Measurements from ENCODE around the gene DYNC2I2. TPM values are rescaled to one million over a fixed set of nuclear protein-coding genes. Genes with fewer than 3 reads are reported as not detected.
"Not testable (repeated sequence)": the region's sequence is repeated elsewhere in the genome, so short reads cannot be mapped to it uniquely, and the experiment has no call there.

The DYNC2I2 gene
- total RNA-seq, 2 experiments from 2014 or later: 55.5 to 97.6 TPM

DNA sequence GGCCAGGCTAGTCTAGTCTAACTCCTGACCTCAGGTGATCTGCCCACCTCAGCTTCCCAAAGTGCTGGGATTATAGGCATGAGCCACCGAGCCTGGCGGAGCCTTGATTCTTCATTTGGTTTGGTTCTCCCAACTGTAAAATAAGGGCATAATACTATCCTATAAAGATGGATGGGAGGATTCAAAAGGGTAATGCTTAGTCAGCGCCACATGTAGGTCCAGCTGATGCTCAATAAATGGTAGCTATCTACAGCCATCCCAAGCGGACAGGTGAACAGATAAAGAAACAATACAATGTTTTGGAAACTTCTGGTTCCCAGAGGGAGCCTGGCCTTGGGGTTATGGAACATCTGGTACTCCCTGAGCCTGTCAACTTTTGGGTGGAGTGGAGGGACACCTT, 18.7 kb upstream of the DYNC2I2 start:
- no peaks in the 10 kb centered on the region for H3K79me2 ChIP-seq (ENCODE audit: insufficient read depth, low read depth, low read length)
- TF ChIP-seq, protein P1, sequence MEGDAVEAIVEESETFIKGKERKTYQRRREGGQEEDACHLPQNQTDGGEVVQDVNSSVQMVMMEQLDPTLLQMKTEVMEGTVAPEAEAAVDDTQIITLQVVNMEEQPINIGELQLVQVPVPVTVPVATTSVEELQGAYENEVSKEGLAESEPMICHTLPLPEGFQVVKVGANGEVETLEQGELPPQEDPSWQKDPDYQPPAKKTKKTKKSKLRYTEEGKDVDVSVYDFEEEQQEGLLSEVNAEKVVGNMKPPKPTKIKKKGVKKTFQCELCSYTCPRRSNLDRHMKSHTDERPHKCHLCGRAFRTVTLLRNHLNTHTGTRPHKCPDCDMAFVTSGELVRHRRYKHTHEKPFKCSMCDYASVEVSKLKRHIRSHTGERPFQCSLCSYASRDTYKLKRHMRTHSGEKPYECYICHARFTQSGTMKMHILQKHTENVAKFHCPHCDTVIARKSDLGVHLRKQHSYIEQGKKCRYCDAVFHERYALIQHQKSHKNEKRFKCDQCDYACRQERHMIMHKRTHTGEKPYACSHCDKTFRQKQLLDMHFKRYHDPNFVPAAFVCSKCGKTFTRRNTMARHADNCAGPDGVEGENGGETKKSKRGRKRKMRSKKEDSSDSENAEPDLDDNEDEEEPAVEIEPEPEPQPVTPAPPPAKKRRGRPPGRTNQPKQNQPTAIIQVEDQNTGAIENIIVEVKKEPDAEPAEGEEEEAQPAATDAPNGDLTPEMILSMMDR (conservative IDR thresholded peaks at IDR 0.05; ENCODE audit: low read length): no peak
- TF ChIP-seq EZH2phosphoT487 (IDR thresholded peaks at IDR 0.05; ENCODE audit: borderline replicate concordance, low read depth, low read length): no peak
- intact Hi-C loops (cut with micrococcal nuclease; ENCODE audit: unreplicated experiment): no loop called here
- DNase-seq (ENCODE audit: low spot score): no peak
- H2AFZ ChIP-seq (ENCODE audit: low read length): no peak overlapping the region
- no peak overlapping the region for H3K27ac ChIP-seq (ENCODE audit: low read depth, low read length, poor library complexity, severe bottlenecking)
- no peaks in the 10 kb centered on the region for H3K9me2 ChIP-seq (ENCODE audit: insufficient read depth, low read length)
- H3K4me3 ChIP-seq (ENCODE audit: low read depth, low read length, poor library complexity, severe bottlenecking): no peak overlapping the region
- ChIA-PET POLR2A (interaction anchor here (0.5 kb wide), 1 partner anchor 98 kb away, joined by 4 read pairs; no protein-coding TSS in a partner anchor), CTCF (ENCODE audit: unreplicated experiment) (interaction anchor here (0.5 kb wide), 1 partner anchor 126 kb away, joined by 3 read pairs; no protein-coding TSS in a partner anchor)
- no peaks in the 10 kb centered on the region for H4K20me1 ChIP-seq (ENCODE audit: insufficient read depth, low read length)
- no peaks in the 10 kb centered on the region for H3K9me3 ChIP-seq (ENCODE audit: low read length)
- no peak overlapping the region for H3K4me2 ChIP-seq (ENCODE audit: low read length)
- peaks cover 5% of the 10 kb centered on the region; the same call in 1 of the 2 replicates for H3K36me3 ChIP-seq (ENCODE audit: insufficient read depth, low read length)
- H3K4me1 ChIP-seq (ENCODE audit: insufficient read depth, low read length, poor library complexity, severe bottlenecking): peaks cover 19% of the 10 kb centered on the region
- BruUV-seq (replicated peaks): no TSS peak

DNA sequence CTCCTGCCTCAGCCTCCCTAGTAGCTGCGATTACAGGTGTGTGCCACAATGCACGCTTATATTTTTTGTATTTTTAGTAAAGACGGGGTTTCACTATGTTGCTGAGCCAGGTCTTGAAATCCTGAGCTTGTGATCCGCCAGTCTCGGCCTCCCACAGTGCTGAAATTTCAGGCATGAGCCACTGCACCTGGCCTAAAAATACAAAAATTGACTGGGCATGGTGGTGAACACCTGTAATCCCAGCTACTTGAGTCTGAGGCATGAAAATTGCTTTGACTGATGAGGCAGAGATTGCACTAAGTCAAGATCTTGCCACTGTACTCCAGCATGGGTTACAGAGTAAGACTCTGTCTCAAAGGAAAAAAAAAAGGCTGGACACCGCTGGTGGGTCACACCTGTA, 13.1 kb upstream of the DYNC2I2 start:
- Histone ChIP-seq H2AFZ (ENCODE audit: low read length) (no peak overlapping the region), H3K36me3 (ENCODE audit: insufficient read depth, low read length) (no peaks in the 10 kb centered on the region), H3K79me2 (ENCODE audit: insufficient read depth, low read depth, low read length) (no peaks in the 10 kb centered on the region), H3K9me2 (ENCODE audit: insufficient read depth, low read length) (no peaks in the 10 kb centered on the region), H3K4me1 (ENCODE audit: insufficient read depth, low read length, poor library complexity, severe bottlenecking) (peaks cover 5% of the 10 kb centered on the region), H3K27ac (ENCODE audit: low read depth, low read length, poor library complexity, severe bottlenecking) (no peak overlapping the region), H3K9me3 (ENCODE audit: low read length) (no peaks in the 10 kb centered on the region), H3K4me3 (ENCODE audit: low read depth, low read length, poor library complexity, severe bottlenecking) (no peak overlapping the region), H4K20me1 (ENCODE audit: insufficient read depth, low read length) (no peaks in the 10 kb centered on the region), H3K4me2 (ENCODE audit: low read length) (no peak overlapping the region)
- TF ChIP-seq, protein P1 (conservative IDR thresholded peaks at IDR 0.05; ENCODE audit: low read length): no peak
- no peak for TF ChIP-seq EZH2phosphoT487 (IDR thresholded peaks at IDR 0.05; ENCODE audit: borderline replicate concordance, low read depth, low read length)
- no peak for DNase-seq (ENCODE audit: low spot score)
- ChIA-PET POLR2A (no interaction called here), CTCF (ENCODE audit: unreplicated experiment) (no interaction called here)
- BruUV-seq (replicated peaks): no TSS peak
- intact Hi-C loops (cut with micrococcal nuclease; ENCODE audit: unreplicated experiment): no loop called here

DNA sequence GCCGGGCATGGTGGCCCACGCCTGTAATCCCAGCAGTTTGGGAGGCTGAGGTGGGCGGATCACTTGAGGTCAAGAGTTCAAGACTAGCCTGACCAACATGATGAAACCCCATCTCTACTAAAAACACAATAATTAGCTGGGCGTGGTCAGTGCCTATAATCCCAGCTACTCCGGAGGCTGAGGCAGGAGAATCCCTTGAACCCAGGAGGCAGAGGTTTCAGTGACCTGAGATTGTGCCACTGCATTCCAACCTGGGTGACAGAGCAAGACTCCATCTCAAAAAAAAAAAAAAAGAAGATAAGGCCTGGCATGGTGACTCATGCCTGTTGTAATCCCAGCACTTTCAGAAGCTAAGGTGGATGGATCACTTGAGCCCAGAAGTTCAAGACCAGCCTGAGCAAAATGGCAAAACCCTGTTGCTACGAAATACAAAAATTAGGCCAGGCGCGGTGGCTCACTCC, 9.9 kb upstream of the DYNC2I2 start:
- DNase-seq (ENCODE audit: low spot score); H3K4me2 ChIP-seq (ENCODE audit: low read length); H4K20me1 ChIP-seq (ENCODE audit: insufficient read depth, low read length); intact Hi-C loops (cut with micrococcal nuclease; ENCODE audit: unreplicated experiment); H3K36me3 ChIP-seq (ENCODE audit: insufficient read depth, low read length); H3K4me3 ChIP-seq (ENCODE audit: low read depth, low read length, poor library complexity, severe bottlenecking); H3K79me2 ChIP-seq (ENCODE audit: insufficient read depth, low read depth, low read length); H3K9me3 ChIP-seq (ENCODE audit: low read length); POLR2A ChIA-PET; BruUV-seq (replicated peaks); H2AFZ ChIP-seq (ENCODE audit: low read length); CTCF ChIA-PET (ENCODE audit: unreplicated experiment); H3K4me1 ChIP-seq (ENCODE audit: insufficient read depth, low read length, poor library complexity, severe bottlenecking); H3K27ac ChIP-seq (ENCODE audit: low read depth, low read length, poor library complexity, severe bottlenecking); H3K9me2 ChIP-seq (ENCODE audit: insufficient read depth, low read length): not testable (repeated sequence)

All from OCI-LY7 (cell line).